Cardiac muscle cell (in vitro differentiated cells and primary cell): ENCODE measurements around the gene RASA3. TPM values are rescaled to one million over a fixed set of nuclear protein-coding genes. Genes with fewer than 3 reads are reported as not detected.

Source experiments
- DNase-seq, 2 donors: peaks; one replicate each; pipeline versions ENCODE4 v3.0.0 to v3.0.0-alpha.2; 2010 to 2017; ENCODE audit warnings: low read depth in 1 of 2, low spot score in 1 of 2
- H3K27ac ChIP-seq: fragments of 200-600 bp; sonication (generic); 2 replicates; pipeline ENCODE4 v1.5.1; 2016
- H3K27me3 ChIP-seq: fragments of 200-600 bp; sonication (generic); 2 replicates; pipeline ENCODE4 v1.6.0; 2016; ENCODE audit warnings: control low read depth
- H3K36me3 ChIP-seq: fragments of 200-600 bp; sonication (generic); 2 replicates; pipeline ENCODE4 v1.5.1; 2016; ENCODE audit warnings: control low read depth
- H3K4me1 ChIP-seq: fragments of 200-600 bp; sonication (generic); 2 replicates; pipeline ENCODE4 v1.8.1; 2017; ENCODE audit warnings: low read depth, mild to moderate bottlenecking, mixed run types
- H3K4me3 ChIP-seq: fragments of 200-600 bp; sonication (generic); 2 replicates; pipeline ENCODE4 v1.5.1; 2016; ENCODE audit warnings: mild to moderate bottlenecking
- H3K9me3 ChIP-seq: fragments of 200-600 bp; sonication (generic); 2 replicates; pipeline ENCODE4 v1.5.1; 2017; ENCODE audit warnings: low read depth, mild to moderate bottlenecking, control low read depth
- CTCF ChIP-seq: IDR thresholded peaks from 2 replicates; pipeline ENCODE4 v1.5.1; 2012; ENCODE audit warnings: low read depth, mild to moderate bottlenecking, low read length
- polyA plus RNA-seq: library from polyadenylated mRNA; unstranded; fragments of >200 nt; fragmentation: Nextera tagmentation; extraction: Ambion mirVana; gene quantifications from 2 replicates; pipeline ENCODE4 v1.2.1, GENCODE V29; 2016
- total RNA-seq: library from RNA; depleted of rRNA; stranded (reverse); fragments of >200 nt; gene quantifications from 2 replicates; pipeline ENCODE4 v1.2.3, GENCODE V29; 2016

The RASA3 gene
- total and polyA plus RNA-seq, 2 experiments from 2014 or later = 14.0 to 26.0 TPM

GRCh38 chr13:113978741-113979481 is 153.5 kb downstream of the RASA3 start:
- no peak overlapping the region for H3K4me3 ChIP-seq
- TF ChIP-seq CTCF = no peak
- DNase-seq = no peak
- peaks cover 2% of the 10 kb centered on the region for H3K36me3 ChIP-seq
- no peaks in the 10 kb centered on the region for H3K9me3 ChIP-seq
- H3K4me1 ChIP-seq = no peaks in the 10 kb centered on the region
- no peak overlapping the region for H3K27ac ChIP-seq
- H3K27me3 ChIP-seq = no peaks in the 10 kb centered on the region

GRCh38 chr13:113977976-113978375 is 154.4 kb downstream of the RASA3 start:
- DNase-seq = no peak
- Histone ChIP-seq H3K9me3 (no peaks in the 10 kb centered on the region), H3K27me3 (no peaks in the 10 kb centered on the region), H3K4me3 (no peak overlapping the region), H3K27ac (no peak overlapping the region), H3K36me3 (peaks cover 2% of the 10 kb centered on the region), H3K4me1 (no peaks in the 10 kb centered on the region)
- no peak for TF ChIP-seq CTCF

DNA sequence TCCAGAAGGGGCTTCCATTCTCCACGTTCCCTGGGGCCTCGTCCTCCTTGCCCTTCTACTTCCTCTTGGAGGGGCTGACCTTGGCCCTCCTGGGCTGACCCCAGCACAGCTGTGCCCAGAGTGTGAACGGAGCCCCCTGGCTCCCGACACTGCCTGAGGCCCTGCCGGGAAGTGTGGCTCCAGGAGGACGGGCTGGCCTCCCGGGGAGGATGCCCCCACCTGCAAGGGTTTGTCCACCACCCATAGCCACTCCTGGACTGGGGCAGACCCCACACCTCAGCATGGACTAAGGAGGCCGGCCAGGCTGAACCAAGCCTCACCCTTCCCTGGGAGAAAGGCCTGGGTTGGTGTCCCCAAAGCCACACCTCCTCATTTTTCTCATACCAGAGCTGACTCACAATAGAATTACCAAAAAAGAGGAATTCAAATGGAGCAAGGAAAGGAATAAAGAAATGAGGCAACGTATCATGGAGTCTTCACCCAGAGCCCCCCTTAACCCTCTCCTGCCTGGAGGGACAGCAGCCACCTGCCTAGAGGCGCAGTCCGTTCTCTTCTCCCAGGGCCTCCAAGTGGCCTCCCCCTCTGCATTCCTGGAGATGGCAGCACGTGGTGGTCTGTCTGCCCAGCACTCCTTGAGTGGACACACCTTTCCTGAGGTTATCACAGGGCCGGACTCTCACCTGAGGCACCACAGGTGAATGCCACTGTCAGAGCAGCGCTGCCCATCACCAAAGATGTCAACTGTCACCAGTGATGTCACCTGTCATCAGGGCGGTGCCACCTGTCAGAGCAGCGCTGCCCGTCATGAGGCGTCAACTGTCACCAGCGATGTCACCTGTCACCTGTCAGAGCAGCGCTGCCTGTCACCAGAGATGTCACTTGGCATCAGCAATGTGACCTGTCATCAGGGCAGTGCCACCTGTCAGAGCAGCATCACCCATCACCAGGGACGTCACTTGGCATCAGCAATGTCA is 155.4 kb downstream of the RASA3 start:
- peaks cover 2% of the 10 kb centered on the region for H3K36me3 ChIP-seq
- H3K9me3 ChIP-seq = no peaks in the 10 kb centered on the region
- H3K4me1 ChIP-seq = no peaks in the 10 kb centered on the region
- no peaks in the 10 kb centered on the region for H3K27me3 ChIP-seq
- DNase-seq = peak in 1 of 2 donors; percentile 84
- no peak overlapping the region for H3K27ac ChIP-seq
- TF ChIP-seq CTCF = no peak
- no peak overlapping the region for H3K4me3 ChIP-seq

DNA sequence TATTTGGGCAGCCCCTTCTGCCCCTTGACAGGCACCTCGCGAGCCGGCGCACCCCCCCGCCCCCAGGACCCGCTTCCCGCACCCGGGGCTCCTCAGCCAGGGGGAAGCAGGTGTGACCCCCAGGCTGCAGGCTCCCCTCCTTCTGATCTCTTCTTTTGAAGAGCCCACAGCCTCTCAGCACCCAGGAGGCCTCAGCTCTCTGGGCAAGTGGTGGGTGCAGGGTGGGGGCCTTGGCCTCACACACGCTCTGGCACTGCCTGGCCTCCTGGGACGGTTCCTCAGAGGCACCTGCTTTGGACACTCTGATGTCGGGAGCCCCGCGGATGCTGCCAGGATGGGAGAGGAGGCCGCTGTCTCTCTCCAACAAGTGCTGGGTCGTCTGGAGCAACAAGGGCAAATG is 157.0 kb downstream of the RASA3 start:
- H3K36me3 ChIP-seq = peaks cover 2% of the 10 kb centered on the region
- H3K4me1 ChIP-seq = no peaks in the 10 kb centered on the region
- no peak for TF ChIP-seq CTCF
- no peak for DNase-seq
- H3K9me3 ChIP-seq = no peaks in the 10 kb centered on the region
- H3K27ac ChIP-seq = no peak overlapping the region
- H3K27me3 ChIP-seq = no peaks in the 10 kb centered on the region
- H3K4me3 ChIP-seq = no peak overlapping the region

GRCh38 chr13:113974304-113975281 is 157.8 kb downstream of the RASA3 start:
- Histone ChIP-seq H3K4me1 (no peaks in the 10 kb centered on the region), H3K27me3 (no peaks in the 10 kb centered on the region), H3K36me3 (peaks cover 2% of the 10 kb centered on the region), H3K4me3 (no peak overlapping the region), H3K9me3 (no peaks in the 10 kb centered on the region), H3K27ac (no peak overlapping the region)
- DNase-seq = no peak
- TF ChIP-seq CTCF = no peak
